ENCODE results near the gene DYSF. TPM values are rescaled to one million over a fixed set of nuclear protein-coding genes. Genes with fewer than 3 reads are reported as not detected.
"Not testable (repeated sequence)": the region's sequence is repeated elsewhere in the genome, so short reads cannot be mapped to it uniquely, and the experiment has no call there.

Gene DYSF
- total RNA-seq, 1 donor from 2014 or later, result 11.1 TPM

DNA sequence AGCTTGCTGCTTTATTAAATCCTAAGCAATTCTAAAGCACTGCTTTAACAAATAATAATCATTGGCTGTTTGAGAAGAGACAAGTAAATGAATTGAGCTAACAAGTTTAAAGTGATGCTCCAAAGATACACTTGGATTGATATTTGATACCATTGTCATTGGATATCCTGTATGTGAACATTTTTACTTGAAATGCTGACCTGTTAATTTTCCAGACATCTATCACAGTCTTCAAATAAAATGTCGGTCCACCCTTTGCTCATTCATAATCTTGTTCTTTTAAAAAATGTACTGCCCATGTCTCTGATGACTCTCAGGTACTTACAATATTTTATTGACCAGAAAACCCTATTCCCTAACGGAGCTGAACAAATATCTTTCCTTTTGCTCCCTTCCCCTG lies 202.1 kb downstream of the DYSF start:
- Mint-ChIP-seq H3K36me3 (ENCODE audit: unreplicated experiment) (peaks cover 22% of the 10 kb centered on the region), H3K4me1 (ENCODE audit: low read depth, unreplicated experiment) (no peaks in the 10 kb centered on the region), H3K9me3 (ENCODE audit: unreplicated experiment) (peaks cover 4% of the 10 kb centered on the region), H3K4me3 (ENCODE audit: unreplicated experiment) (no peak overlapping the region), H3K27ac (ENCODE audit: unreplicated experiment) (no peak overlapping the region), H3K27me3 (ENCODE audit: unreplicated experiment) (no peaks in the 10 kb centered on the region)
- no peak for DNase-seq
- TF ChIP-seq, protein P1, sequence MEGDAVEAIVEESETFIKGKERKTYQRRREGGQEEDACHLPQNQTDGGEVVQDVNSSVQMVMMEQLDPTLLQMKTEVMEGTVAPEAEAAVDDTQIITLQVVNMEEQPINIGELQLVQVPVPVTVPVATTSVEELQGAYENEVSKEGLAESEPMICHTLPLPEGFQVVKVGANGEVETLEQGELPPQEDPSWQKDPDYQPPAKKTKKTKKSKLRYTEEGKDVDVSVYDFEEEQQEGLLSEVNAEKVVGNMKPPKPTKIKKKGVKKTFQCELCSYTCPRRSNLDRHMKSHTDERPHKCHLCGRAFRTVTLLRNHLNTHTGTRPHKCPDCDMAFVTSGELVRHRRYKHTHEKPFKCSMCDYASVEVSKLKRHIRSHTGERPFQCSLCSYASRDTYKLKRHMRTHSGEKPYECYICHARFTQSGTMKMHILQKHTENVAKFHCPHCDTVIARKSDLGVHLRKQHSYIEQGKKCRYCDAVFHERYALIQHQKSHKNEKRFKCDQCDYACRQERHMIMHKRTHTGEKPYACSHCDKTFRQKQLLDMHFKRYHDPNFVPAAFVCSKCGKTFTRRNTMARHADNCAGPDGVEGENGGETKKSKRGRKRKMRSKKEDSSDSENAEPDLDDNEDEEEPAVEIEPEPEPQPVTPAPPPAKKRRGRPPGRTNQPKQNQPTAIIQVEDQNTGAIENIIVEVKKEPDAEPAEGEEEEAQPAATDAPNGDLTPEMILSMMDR (IDR thresholded peaks at IDR 0.05; ENCODE audit: partially characterized antibody, unreplicated experiment), result no peak

DNA sequence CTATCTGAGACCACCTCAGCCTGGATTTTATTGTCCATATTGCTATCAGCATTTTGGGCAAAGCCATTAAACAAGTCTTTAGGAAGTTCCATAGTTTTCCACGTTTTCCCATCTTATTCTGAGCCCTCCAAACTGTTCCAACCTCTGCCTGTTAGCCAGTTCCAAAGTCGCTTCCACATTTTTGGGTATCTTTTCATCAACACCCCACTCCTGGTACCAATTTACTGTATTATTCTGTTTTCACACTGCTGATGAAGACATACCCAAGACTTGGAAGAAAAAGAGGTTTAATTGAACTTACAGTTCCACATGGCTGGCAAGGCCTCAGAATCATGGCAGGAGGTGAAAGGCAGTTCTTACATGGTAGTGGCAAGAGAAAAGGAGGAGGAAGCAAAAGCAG lies 204.9 kb downstream of the DYSF start:
- not testable (repeated sequence) for H3K4me3 Mint-ChIP-seq (ENCODE audit: unreplicated experiment); H3K4me1 Mint-ChIP-seq (ENCODE audit: low read depth, unreplicated experiment); H3K27me3 Mint-ChIP-seq (ENCODE audit: unreplicated experiment); DNase-seq; H3K27ac Mint-ChIP-seq (ENCODE audit: unreplicated experiment); H3K9me3 Mint-ChIP-seq (ENCODE audit: unreplicated experiment)
- peaks cover 22% of the 10 kb centered on the region for H3K36me3 Mint-ChIP-seq (ENCODE audit: unreplicated experiment)

DNA sequence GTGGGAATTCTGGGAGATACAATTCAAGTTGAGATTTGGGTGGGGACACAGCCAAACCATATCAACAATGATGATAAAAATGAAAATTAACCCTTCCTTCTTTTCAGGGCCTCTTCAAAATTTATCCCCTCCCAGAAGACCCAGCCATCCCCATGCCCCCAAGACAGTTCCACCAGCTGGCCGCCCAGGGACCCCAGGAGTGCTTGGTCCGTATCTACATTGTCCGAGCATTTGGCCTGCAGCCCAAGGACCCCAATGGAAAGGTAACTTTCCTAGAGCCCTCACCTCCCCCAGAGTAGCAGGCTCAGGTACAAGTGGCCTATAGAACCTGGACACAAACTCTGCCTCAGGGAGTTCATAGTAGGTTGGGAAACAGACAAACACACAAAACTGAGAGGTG lies 205.4 kb downstream of the DYSF start:
- DNase-seq, result no peak
- TF ChIP-seq, protein P1 (IDR thresholded peaks at IDR 0.05; ENCODE audit: partially characterized antibody, unreplicated experiment), result no peak
- H3K4me1 Mint-ChIP-seq (ENCODE audit: low read depth, unreplicated experiment), result no peaks in the 10 kb centered on the region
- no peak overlapping the region for H3K4me3 Mint-ChIP-seq (ENCODE audit: unreplicated experiment)
- peaks cover 4% of the 10 kb centered on the region for H3K9me3 Mint-ChIP-seq (ENCODE audit: unreplicated experiment)
- no peaks in the 10 kb centered on the region for H3K27me3 Mint-ChIP-seq (ENCODE audit: unreplicated experiment)
- H3K27ac Mint-ChIP-seq (ENCODE audit: unreplicated experiment), result no peak overlapping the region
- H3K36me3 Mint-ChIP-seq (ENCODE audit: unreplicated experiment), result peaks cover 22% of the 10 kb centered on the region

DNA sequence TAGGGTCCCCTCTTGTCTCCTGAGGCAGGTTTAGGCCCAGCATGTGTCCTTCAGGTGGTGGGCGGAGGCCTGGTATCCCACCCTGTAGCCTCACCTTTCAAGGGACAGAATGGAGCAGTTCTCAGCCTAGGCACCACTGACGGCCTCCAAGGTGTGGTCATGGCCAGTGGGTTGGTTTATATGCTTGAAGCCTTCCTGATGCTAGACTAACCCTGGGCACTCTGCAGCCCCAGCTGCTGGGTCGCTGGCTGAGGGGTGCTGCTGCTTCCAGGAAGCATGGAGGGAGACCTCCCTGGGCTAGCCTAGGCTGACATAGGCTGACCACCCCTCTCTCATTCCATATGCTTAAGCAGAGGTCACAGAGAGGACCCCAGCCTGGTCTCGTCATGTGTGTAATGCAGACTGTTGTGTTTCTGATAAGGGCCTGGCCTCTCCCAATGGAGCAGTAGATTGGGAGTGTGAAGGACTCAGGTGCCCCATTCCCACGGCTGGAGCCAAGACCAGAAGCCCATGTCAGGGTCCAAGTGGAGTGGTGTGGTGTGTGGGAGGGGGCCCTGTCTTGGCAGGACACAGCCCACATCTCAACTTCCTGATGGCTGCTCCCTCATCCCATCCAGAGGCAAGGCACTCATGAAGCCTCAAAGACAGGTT lies 206.6 kb downstream of the DYSF start:
- Mint-ChIP-seq H3K27ac (ENCODE audit: unreplicated experiment) (no peak overlapping the region), H3K4me1 (ENCODE audit: low read depth, unreplicated experiment) (no peaks in the 10 kb centered on the region), H3K36me3 (ENCODE audit: unreplicated experiment) (peaks cover 22% of the 10 kb centered on the region), H3K9me3 (ENCODE audit: unreplicated experiment) (peaks cover 4% of the 10 kb centered on the region), H3K4me3 (ENCODE audit: unreplicated experiment) (no peak overlapping the region), H3K27me3 (ENCODE audit: unreplicated experiment) (no peaks in the 10 kb centered on the region)
- TF ChIP-seq, protein P1 (IDR thresholded peaks at IDR 0.05; ENCODE audit: partially characterized antibody, unreplicated experiment), result no peak
- no peak for DNase-seq

DNA sequence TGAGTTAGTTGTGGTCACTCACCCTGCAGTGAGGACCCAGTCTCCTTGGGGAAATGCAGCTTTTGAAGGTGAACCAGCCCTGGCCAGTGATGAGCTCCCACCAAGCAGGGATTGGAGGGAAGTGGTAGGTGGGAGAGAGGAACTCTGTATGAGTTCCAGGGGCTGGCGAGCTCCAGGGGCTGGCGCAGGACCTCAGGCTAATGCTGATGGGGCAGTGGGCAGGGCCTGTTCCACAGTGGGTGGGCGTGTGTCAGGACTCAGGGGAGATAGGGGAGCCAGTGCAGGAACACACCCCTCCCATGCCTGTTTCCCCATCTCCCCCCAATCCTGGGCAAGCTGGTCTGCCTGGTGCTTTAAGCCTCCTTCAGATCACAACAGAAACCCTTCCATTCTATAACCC lies 208.4 kb downstream of the DYSF start:
- DNase-seq, result no peak
- H3K27me3 Mint-ChIP-seq (ENCODE audit: unreplicated experiment), result no peaks in the 10 kb centered on the region
- TF ChIP-seq, protein P1 (IDR thresholded peaks at IDR 0.05; ENCODE audit: partially characterized antibody, unreplicated experiment), result no peak
- H3K27ac Mint-ChIP-seq (ENCODE audit: unreplicated experiment), result no peak overlapping the region
- H3K36me3 Mint-ChIP-seq (ENCODE audit: unreplicated experiment), result peaks cover 15% of the 10 kb centered on the region
- H3K9me3 Mint-ChIP-seq (ENCODE audit: unreplicated experiment), result peaks cover 4% of the 10 kb centered on the region
- H3K4me1 Mint-ChIP-seq (ENCODE audit: low read depth, unreplicated experiment), result no peaks in the 10 kb centered on the region
- no peak overlapping the region for H3K4me3 Mint-ChIP-seq (ENCODE audit: unreplicated experiment)
